H1 (cell line): ENCODE data around the gene FASN. TPM values are rescaled to one million over a fixed set of nuclear protein-coding genes. Genes with fewer than 3 reads are reported as not detected.

Experiments
- ATF3 ChIP-seq: IDR thresholded peaks from 2 replicates; pipeline ENCODE4 v1.6.1; 2011; ENCODE audit warnings: low read depth, mild to moderate bottlenecking, low read length; ENCODE audit not compliant: insufficient read depth
- BCL11A ChIP-seq, 2 experiments: IDR thresholded peaks; one replicate each; pipeline ENCODE4 v1.6.1; 2011; ENCODE audit warnings: low read depth in 2 of 2, low read length in 2 of 2, mild to moderate bottlenecking in 2 of 2
- CBX8 ChIP-seq: fragments of 300-800, 300-1000 bp; sonication (generic); IDR thresholded peaks from 2 replicates; pipeline ENCODE4 v1.7.1; 2016; ENCODE audit warnings: low read depth, low read length, borderline replicate concordance
- CTBP2 ChIP-seq: IDR thresholded peaks from 2 replicates; pipeline ENCODE4 v1.7.0; 2011; ENCODE audit warnings: borderline replicate concordance, mild to moderate bottlenecking, moderate library complexity, mixed read lengths, low read length; ENCODE audit not compliant: insufficient read depth, insufficient read length
- GABPA ChIP-seq: IDR thresholded peaks from 2 replicates; pipeline ENCODE4 v1.6.1; 2011; ENCODE audit warnings: mild to moderate bottlenecking, low read length, moderate library complexity, borderline replicate concordance; ENCODE audit not compliant: insufficient read depth
- HDAC2 ChIP-seq, 2 experiments: fragments of 300-600 bp in 1 of 2; sonication (generic) in 1 of 2; IDR thresholded peaks; 2 replicates each; pipeline ENCODE4 v1.6.1; 2011 to 2012; ENCODE audit warnings: low read depth in 2 of 2, low read length in 2 of 2, mild to moderate bottlenecking in 2 of 2, moderate library complexity in 2 of 2, borderline replicate concordance in 1 of 2, inconsistent platforms in 1 of 2
- HDAC6 ChIP-seq: IDR thresholded peaks from one replicate; pipeline ENCODE4 v1.7.1; 2012; ENCODE audit warnings: low read depth, mild to moderate bottlenecking, inconsistent platforms, low read length, moderate library complexity
- MAX ChIP-seq: IDR thresholded peaks from 2 replicates; pipeline ENCODE4 v1.6.1; 2012; ENCODE audit warnings: inconsistent platforms
- POLR2AphosphoS5 ChIP-seq: IDR thresholded peaks from 2 replicates; pipeline ENCODE4 v1.6.1; 2011; ENCODE audit warnings: low read depth, low read length
- RNF2 ChIP-seq: fragments of 200-900, 300-1000 bp; sonication (generic); IDR thresholded peaks from 2 replicates; pipeline ENCODE4 v1.7.1; 2016; ENCODE audit warnings: borderline replicate concordance, low read depth, mild to moderate bottlenecking, antibody characterized with exemption, low read length; ENCODE audit not compliant: poor library complexity, severe bottlenecking; ENCODE audit errors: missing control alignments
- RXRA ChIP-seq: IDR thresholded peaks from 2 replicates; pipeline ENCODE4 v1.6.1; 2011; ENCODE audit warnings: low read depth, mild to moderate bottlenecking, low read length, moderate library complexity; ENCODE audit not compliant: insufficient read depth
- SP1 ChIP-seq: IDR thresholded peaks from 2 replicates; pipeline ENCODE4 v1.6.1; 2011; ENCODE audit warnings: low read depth, low read length
- SP4 ChIP-seq: IDR thresholded peaks from 2 replicates; pipeline ENCODE4 v1.6.1; 2012; ENCODE audit warnings: low read length, inconsistent platforms
- SUZ12 ChIP-seq: fragments of 200-600 bp; sonication (generic); IDR thresholded peaks from 2 replicates; pipeline ENCODE4 v1.6.1; 2012; ENCODE audit warnings: mild to moderate bottlenecking, inconsistent platforms, low read length, moderate library complexity, mixed read lengths
- TAF1 ChIP-seq: IDR thresholded peaks from 2 replicates; pipeline ENCODE4 v1.6.1; 2011; ENCODE audit warnings: mild to moderate bottlenecking, low read depth, low read length
- TAF7 ChIP-seq: optimal IDR thresholded peaks from 2 replicates; pipeline ENCODE3; 2011; ENCODE audit warnings: low read depth, mild to moderate bottlenecking, inconsistent platforms, low read length, moderate library complexity, borderline replicate concordance
- TEAD4 ChIP-seq: IDR thresholded peaks from 2 replicates; pipeline ENCODE4 v1.6.1; 2012; ENCODE audit warnings: low read depth, low read length, inconsistent platforms, mixed read lengths
- polyA plus RNA-seq, 7 experiments: library from polyadenylated mRNA; depleted of rRNA in 3 of 7; stranded (reverse) in 5 of 7; unstranded in 2 of 7; fragments of >200 nt in 5 of 7; fragments of 200-250 nt in 2 of 7; gene quantifications; 1 replicate in 5 of 7; 2 replicates in 1 of 7; 4 replicates in 1 of 7; pipeline versions ENCODE4 v1.2.1 to v1.2.3, GENCODE V29; 2011 to 2013; ENCODE audit warnings: missing spikeins in 2 of 7, mixed read lengths in 2 of 7
- total RNA-seq: library from RNA; stranded (reverse); fragmentation: NEBNext Ultra II Directional; extraction: Animal tissue kit (Norgen Biotek cat#: 25700); gene quantifications from 2 replicates; pipeline ENCODE4 v1.2.1, GENCODE V29; 2021
- TF ChIP-seq, protein P1 (sequence below): IDR thresholded peaks from 2 replicates; pipeline ENCODE4 v1.6.1; 2012; ENCODE audit warnings: inconsistent platforms
- TF ChIP-seq, protein P2 (sequence below), 3 experiments: IDR thresholded peaks; 1 replicate in 2 of 3; 2 replicates in 1 of 3; pipeline versions ENCODE4 v1.5.1 to v1.6.1; 2011; ENCODE audit warnings: low read length in 3 of 3, mild to moderate bottlenecking in 3 of 3, inconsistent platforms in 2 of 3, low read depth in 1 of 3, moderate library complexity in 1 of 3; ENCODE audit not compliant: insufficient read depth in 1 of 3; ENCODE audit errors: control extremely low read depth in 1 of 3

The FASN gene
- total and polyA plus RNA-seq, 2 of the 8 experiments (the other 6 are each of a cell fraction or from before 2014, with no cell fraction given), result 143 to 561 TPM

GRCh38 chr17:82105882-82106687 lies 8.0 kb upstream of the FASN start (continued):
- TF ChIP-seq, protein P1, sequence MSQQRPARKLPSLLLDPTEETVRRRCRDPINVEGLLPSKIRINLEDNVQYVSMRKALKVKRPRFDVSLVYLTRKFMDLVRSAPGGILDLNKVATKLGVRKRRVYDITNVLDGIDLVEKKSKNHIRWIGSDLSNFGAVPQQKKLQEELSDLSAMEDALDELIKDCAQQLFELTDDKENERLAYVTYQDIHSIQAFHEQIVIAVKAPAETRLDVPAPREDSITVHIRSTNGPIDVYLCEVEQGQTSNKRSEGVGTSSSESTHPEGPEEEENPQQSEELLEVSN, result 0 out of 2 replicates have a peak, but pooled peaks have one; percentile 23
- TF ChIP-seq TAF1 (no peak), HDAC6 (no peak), MAX (peak; percentile 61), BCL11A (IDR thresholded peaks at IDR 0.05; ENCODE audit: low read depth in 2 of 2, low read length in 2 of 2) (no peak), SP4 (no peak), SP1 (no peak), HDAC2 (IDR thresholded peaks at IDR 0.05; ENCODE audit: borderline replicate concordance in 1 of 2, low read depth in 2 of 2, low read length in 2 of 2) (peak in 1 of 2 experiments; percentile 69; a peak in 1 of 4 replicates), ATF3 (no peak), POLR2AphosphoS5 (no peak), TEAD4 (no peak), CTBP2 (no peak), GABPA (no peak; the same call in 1 of the 2 replicates), CBX8 (no peak), RNF2 (no peak), SUZ12 (no peak), RXRA (no peak), TAF7 (no peak)
- TF ChIP-seq, protein P2, sequence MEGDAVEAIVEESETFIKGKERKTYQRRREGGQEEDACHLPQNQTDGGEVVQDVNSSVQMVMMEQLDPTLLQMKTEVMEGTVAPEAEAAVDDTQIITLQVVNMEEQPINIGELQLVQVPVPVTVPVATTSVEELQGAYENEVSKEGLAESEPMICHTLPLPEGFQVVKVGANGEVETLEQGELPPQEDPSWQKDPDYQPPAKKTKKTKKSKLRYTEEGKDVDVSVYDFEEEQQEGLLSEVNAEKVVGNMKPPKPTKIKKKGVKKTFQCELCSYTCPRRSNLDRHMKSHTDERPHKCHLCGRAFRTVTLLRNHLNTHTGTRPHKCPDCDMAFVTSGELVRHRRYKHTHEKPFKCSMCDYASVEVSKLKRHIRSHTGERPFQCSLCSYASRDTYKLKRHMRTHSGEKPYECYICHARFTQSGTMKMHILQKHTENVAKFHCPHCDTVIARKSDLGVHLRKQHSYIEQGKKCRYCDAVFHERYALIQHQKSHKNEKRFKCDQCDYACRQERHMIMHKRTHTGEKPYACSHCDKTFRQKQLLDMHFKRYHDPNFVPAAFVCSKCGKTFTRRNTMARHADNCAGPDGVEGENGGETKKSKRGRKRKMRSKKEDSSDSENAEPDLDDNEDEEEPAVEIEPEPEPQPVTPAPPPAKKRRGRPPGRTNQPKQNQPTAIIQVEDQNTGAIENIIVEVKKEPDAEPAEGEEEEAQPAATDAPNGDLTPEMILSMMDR (IDR thresholded peaks at IDR 0.05; ENCODE audit: control extremely low read depth in 1 of 3, insufficient read depth in 1 of 3, low read depth in 1 of 3, low read length in 3 of 3), result peak; percentile 67 to 70 (median 69)
